D721Med (cell line): ENCODE data around the gene PDE6H.

Experiments used
- DNase-seq: peaks from one replicate; pipeline ENCODE4 v3.0.0; 2011; ENCODE audit warnings: low spot score; ENCODE audit not compliant: insufficient read length
- FAIRE-seq: peaks from 2 replicates; lab custom pipeline; 2011; peaks lifted over from hg19 to GRCh38; lab: Jason Lieb, UNC
- CTCF ChIP-seq: IDR thresholded peaks from 2 replicates; pipeline ENCODE4 v1.5.1; 2012; ENCODE audit warnings: mild to moderate bottlenecking, control low read depth; ENCODE audit not compliant: insufficient read depth; ENCODE audit errors: missing control alignments

PDE6H gene

GRCh38 chr12:14999021-14999694 is 26.3 kb downstream of the PDE6H start:
- FAIRE-seq = no peak

GRCh38 chr12:14999695-15000365 is 27.0 kb downstream of the PDE6H start:
- no peak for FAIRE-seq

More at GRCh38 chr12:14999021-14999694, 26.3 kb downstream of the PDE6H start:
- TF ChIP-seq CTCF = no peak
- DNase-seq = no peak

GRCh38 chr12:15000575-15000974 is 27.7 kb downstream of the PDE6H start:
- TF ChIP-seq CTCF = no peak
- FAIRE-seq (no peak), DNase-seq (no peak)

More at GRCh38 chr12:14999695-15000365, 27.0 kb downstream of the PDE6H start:
- no peak for TF ChIP-seq CTCF
- DNase-seq = no peak

- DNase-seq (no peak), FAIRE-seq (no peak)
- TF ChIP-seq CTCF = no peak
Measured at GRCh38 chr12:15001733-15002382, 29.0 kb downstream of the PDE6H start.

GRCh38 chr12:15004421-15004820 is 31.6 kb downstream of the PDE6H start:
- DNase-seq (no peak), FAIRE-seq (no peak)

GRCh38 chr12:15005064-15005463 is 32.2 kb downstream of the PDE6H start:
- DNase-seq = no peak
- no peak for FAIRE-seq
- no peak for TF ChIP-seq CTCF

More at GRCh38 chr12:15004421-15004820, 31.6 kb downstream of the PDE6H start:
- TF ChIP-seq CTCF = no peak
